ENCODE measurements around the gene CSH2.

CSH2 gene

DNA sequence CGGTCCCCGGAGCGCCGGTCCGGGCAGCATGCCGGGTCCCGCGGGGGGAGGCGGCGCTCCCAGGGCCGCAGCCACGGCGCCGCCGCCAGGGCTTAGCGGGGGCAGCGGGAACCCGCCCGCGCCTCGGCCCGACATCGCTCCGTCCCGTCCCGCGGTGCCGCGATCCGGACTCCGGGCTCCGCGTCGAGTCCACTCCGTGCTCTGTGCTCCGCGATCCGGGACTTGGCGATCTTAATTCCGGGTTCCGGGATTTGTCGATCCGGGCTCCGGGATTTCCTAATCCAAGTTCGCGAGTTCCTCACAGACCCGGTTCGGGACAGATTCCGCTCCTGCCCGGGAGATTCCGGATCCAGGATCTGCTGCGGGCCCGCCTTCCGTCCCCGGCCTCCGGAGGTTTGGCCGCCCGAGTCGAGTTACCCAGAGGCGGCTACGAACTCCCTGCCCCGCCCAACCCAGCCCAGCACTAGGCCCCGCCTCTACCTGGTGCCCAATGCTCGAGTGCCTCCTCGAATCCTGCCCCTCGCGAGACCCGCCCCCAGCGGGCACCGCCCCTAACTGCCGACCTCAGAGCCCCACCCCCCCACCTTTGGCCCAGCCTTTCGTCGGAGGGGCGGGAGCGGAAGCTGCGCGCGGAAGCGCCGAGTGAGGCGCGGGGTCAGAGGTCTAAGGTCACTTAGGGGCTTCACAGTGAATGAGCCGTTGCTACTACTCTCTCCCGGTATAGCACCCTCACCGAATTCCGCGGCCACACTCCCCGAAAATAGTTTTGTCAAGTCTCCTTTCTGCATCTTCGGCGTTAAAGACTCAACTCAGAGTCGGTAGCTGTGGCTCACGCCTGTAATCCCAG, 30.7 kb downstream of the CSH2 start, which contains the start of gene SMARCD2:
Gene SMARCD2, minus strand, starts transcription at position 146 of the 847 bp plus-strand sequence. Its CDS starts 11 bp downstream, at position 135.
- no peak for TF ChIP-seq CTCF (IDR thresholded peaks at IDR 0.05; ENCODE audit: insufficient read depth, low read depth, low read length, missing control alignments)
- peak; percentile 99 for DNase-seq (ENCODE audit: low read depth)
- H3K4me3 ChIP-seq (ENCODE audit: low read length): peak within 1 kb of the TSS; percentile 79

- peak overlapping the region; percentile 79 for H3K4me3 ChIP-seq (ENCODE audit: low read length)
- no peak for TF ChIP-seq CTCF (IDR thresholded peaks at IDR 0.05; ENCODE audit: insufficient read depth, low read depth, low read length, missing control alignments)
- no peak for DNase-seq (ENCODE audit: low read depth)
Observed at GRCh38 chr17:63842173-63842539, 31.3 kb downstream of the CSH2 start.

DNA sequence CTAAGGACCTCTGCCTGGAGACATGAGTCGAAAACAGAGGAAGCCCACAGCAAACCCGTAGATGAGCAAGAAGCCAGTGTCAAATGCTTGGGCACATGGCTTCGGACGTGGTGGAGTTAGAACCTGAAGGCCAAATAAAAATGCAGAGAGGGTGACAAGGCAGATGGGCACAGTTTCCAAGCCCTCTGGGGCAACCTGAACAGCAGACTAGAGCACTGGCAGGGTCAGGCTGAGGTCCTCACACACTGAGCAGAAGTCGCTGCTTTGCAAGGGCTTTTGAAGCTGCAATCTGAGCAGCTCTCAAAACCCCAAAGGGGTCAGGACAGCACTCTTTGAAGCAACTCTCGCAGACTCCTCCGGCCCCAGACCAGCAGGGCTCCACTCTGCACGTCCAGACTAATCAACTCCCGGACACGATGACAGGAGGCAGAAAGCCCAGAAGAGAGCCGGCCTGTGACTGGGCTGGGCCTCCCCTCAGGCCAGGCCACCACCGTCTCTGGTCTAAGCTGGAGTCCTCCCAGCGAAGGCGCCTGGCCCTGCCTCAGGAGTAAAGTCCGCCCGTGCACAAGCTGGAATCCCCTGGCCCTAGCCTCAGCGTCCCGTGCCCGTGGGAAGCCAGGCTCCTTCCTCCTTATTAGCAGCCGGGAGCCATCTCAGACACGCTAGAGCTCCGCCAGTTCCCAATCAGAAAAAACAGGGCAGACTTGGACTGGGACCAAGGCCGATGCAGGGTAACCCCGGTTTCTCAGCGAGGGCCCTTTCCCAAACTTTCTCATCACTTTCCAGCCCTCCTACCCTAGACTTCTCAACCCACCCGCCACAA, 31.9 kb downstream of the CSH2 start:
- peak; percentile 35 for DNase-seq (ENCODE audit: low read depth)
- H3K4me3 ChIP-seq (ENCODE audit: low read length): peak overlapping the region; percentile 79
- no peak for TF ChIP-seq CTCF (IDR thresholded peaks at IDR 0.05; ENCODE audit: insufficient read depth, low read depth, low read length, missing control alignments)

DNA sequence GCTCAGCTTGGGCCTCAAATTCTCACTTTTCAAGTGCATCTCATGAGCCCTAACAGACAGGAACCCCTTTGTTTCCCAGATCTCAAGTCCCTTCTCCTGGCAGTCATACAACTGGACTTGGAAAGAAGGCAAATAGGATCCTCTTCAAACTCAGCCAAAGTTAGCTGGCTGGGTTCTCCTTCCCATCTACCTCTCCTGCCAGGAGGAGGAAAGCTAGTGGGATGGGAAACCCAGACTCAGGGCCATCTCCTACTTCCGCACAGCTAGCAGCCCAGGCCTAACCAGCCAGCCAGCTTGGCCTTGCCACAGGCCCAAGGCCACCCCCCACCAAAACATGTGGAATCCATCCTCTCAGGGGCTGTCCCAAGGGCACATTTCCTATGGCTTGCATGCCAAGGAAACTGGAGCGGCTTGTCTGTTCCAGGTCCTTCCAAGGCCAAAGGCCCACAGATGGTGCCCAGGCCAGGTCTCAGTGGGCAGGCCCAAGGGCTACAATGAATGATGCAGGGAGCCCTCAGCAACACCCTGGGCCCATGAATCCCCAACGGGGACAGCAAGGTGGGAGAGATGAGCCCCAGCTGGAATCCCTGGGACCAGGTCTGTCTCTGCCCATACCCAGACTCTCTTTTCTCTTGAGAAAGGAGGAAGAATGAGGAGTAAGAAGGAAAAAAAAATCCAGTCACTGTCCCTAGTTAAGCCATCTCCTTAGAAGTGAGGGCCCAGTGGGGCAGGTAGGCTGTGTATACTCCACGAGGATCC, 32.7 kb downstream of the CSH2 start:
- DNase-seq (ENCODE audit: low read depth): no peak
- peak overlapping the region; percentile 79 for H3K4me3 ChIP-seq (ENCODE audit: low read length)
- TF ChIP-seq CTCF (IDR thresholded peaks at IDR 0.05; ENCODE audit: insufficient read depth, low read depth, low read length, missing control alignments): no peak

- DNase-seq (ENCODE audit: low read depth): peak; percentile 94
- H3K4me3 ChIP-seq (ENCODE audit: low read length): peak overlapping the region; percentile 31
- TF ChIP-seq CTCF (IDR thresholded peaks at IDR 0.05; ENCODE audit: insufficient read depth, low read depth, low read length, missing control alignments): no peak
Observed at GRCh38 chr17:63838631-63839171, 34.8 kb downstream of the CSH2 start.

- peak overlapping the region; percentile 25 for H3K4me3 ChIP-seq (ENCODE audit: low read length)
- DNase-seq (ENCODE audit: low read depth): no peak
- TF ChIP-seq CTCF (IDR thresholded peaks at IDR 0.05; ENCODE audit: insufficient read depth, low read depth, low read length, missing control alignments): no peak
Observed at GRCh38 chr17:63837962-63838600, 35.4 kb downstream of the CSH2 start.

Measured in epithelial cell of esophagus (primary cell).